Neural cell (in vitro differentiated cells): Measurements from ENCODE around the gene DNAJB6.

Source experiments
- EZH2 ChIP-seq: fragments of 200-600, 300-800 bp; shearing (Covaris generic), sonication (generic); IDR thresholded peaks from 2 replicates; pipeline ENCODE4 v1.6.1; 2014; ENCODE audit warnings: antibody characterized with exemption, low read length, borderline replicate concordance, mild to moderate bottlenecking; ENCODE audit not compliant: insufficient read depth, poor library complexity, severe bottlenecking
- MXI1 ChIP-seq: fragments of 450-650 bp; conservative IDR thresholded peaks from 2 replicates; pipeline ENCODE4 v1.6.1; 2014; ENCODE audit warnings: antibody characterized with exemption, mild to moderate bottlenecking; ENCODE audit not compliant: poor library complexity, severe bottlenecking
- POLR2AphosphoS5 ChIP-seq: IDR thresholded peaks from 2 replicates; pipeline ENCODE4 v1.6.1; 2012
- TF ChIP-seq, protein P1 (sequence below): fragments of 450-650 bp; IDR thresholded peaks from 2 replicates; pipeline ENCODE4 v1.5.1; 2014; ENCODE audit warnings: antibody characterized with exemption, mild to moderate bottlenecking, moderate library complexity; ENCODE audit not compliant: poor library complexity, severe bottlenecking

DNA sequence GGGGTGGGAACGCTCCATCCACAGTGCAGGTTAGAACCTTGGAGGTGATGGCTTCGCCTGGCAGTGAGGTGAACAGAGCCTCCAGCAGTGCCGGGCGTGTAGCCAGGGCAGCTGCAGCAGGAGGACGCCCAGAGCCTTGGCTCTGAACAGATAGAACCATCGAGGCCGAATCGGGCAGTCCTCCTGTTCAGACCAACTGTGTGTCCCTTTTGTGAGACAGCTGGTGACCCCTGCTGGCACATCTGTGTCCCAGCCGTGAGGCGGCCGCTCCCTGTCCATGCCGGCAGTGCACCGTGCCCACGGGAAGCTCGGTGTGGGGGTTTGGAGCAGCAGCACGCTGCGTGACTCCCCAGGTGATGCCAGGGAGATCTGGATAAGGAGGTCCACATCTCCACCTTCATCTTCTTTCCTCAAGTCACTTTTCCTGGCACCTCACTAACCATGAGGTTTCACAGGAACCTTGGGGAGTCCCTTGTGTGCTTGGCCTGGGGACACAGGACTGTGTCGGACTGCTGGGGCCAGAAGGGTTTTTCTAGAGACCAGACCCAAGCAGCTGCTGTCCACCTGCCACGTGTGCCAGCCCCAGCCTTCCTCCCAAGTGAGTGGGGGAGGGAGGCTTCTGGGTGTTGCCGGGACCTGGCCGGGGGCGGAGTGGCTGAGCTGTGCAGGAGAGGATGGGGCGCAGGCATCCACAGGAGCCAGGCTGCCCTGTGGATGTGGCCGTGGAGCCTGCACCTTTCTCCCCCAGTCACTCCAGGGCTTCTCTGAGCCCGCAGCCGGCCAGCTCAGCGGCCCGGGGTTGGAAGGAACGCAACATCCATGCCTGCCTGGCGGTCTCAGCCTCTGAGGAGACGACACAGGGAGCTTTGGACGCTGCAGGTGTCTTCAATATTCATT is 69.4 kb downstream of the DNAJB6 start:
- TF ChIP-seq POLR2AphosphoS5: no peak
- TF ChIP-seq MXI1: no peak
- TF ChIP-seq, protein P1, sequence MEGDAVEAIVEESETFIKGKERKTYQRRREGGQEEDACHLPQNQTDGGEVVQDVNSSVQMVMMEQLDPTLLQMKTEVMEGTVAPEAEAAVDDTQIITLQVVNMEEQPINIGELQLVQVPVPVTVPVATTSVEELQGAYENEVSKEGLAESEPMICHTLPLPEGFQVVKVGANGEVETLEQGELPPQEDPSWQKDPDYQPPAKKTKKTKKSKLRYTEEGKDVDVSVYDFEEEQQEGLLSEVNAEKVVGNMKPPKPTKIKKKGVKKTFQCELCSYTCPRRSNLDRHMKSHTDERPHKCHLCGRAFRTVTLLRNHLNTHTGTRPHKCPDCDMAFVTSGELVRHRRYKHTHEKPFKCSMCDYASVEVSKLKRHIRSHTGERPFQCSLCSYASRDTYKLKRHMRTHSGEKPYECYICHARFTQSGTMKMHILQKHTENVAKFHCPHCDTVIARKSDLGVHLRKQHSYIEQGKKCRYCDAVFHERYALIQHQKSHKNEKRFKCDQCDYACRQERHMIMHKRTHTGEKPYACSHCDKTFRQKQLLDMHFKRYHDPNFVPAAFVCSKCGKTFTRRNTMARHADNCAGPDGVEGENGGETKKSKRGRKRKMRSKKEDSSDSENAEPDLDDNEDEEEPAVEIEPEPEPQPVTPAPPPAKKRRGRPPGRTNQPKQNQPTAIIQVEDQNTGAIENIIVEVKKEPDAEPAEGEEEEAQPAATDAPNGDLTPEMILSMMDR: no peak
- TF ChIP-seq EZH2: no peak
